A549 treated with DMSO at 1 μM for 4 hours (cell line): ENCODE measurements around the gene DTNBP1. TPM values are rescaled to one million over a fixed set of nuclear protein-coding genes. Genes with fewer than 3 reads are reported as not detected.

Experiments
- total RNA-seq: library from RNA; stranded (reverse); fragments of 200-300 nt; extraction: Qiagen RNA extraction; gene quantifications from 5 replicates; pipeline ENCODE4 v1.2.3, GENCODE V29; 2022; ENCODE audit warnings: low read depth

The DTNBP1 gene, protein sequence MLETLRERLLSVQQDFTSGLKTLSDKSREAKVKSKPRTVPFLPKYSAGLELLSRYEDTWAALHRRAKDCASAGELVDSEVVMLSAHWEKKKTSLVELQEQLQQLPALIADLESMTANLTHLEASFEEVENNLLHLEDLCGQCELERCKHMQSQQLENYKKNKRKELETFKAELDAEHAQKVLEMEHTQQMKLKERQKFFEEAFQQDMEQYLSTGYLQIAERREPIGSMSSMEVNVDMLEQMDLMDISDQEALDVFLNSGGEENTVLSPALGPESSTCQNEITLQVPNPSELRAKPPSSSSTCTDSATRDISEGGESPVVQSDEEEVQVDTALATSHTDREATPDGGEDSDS
- total RNA-seq, result 10.9 to 14.9 TPM (median 11.6 TPM) in 5 replicates

DNA sequence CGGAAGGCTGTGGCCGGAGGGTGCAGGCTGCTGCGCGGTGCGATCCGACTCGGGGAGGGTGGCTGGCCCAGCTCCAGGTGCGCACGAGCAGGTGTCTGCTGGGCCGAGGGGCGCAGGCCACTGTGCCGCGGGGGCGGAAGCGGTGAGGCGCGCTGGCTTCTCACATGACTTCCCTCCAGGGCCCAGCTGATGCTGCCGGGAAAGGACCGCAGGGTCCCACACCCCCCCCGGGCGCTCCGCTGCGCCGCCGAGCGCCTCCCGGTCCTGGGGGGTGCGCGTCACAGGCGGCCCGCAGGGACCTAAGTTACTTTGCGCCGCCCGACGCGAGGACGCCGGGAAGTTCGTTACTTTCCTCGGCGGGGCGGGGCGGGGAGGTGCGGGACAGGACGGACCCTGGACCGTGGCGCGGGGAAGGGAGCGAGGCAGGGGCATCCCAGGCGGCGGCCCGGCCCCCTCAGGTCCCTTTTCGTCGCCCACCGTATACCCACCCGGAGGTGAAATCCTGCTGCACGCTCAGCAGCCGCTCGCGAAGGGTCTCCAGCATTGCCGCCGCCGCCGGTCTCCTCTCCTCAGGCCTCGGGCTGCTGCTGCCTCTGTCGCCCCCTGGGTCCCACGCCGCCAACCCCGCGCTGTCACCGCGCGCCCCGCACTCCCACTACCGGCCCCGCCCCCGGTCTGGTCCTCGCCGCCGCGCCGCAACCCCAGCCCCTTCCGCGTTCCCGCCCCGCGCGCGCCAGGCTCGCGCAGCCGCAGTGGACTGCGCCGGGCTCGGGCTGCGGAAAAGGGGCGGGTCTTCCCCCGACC lies at the start of gene DTNBP1:
Gene DTNBP1 (minus strand): TSS at position 703 of the 804 bp plus-strand sequence. CDS start 159 bp downstream, at position 544.

